ENCODE results near the gene ACTL10.

- TF ChIP-seq CTCF (IDR thresholded peaks at IDR 0.05) (no peak), ZC3H11A (IDR thresholded peaks at IDR 0.05) (no peak), RAD21 (conservative IDR thresholded peaks at IDR 0.05 in 1 of 2, IDR thresholded peaks at IDR 0.05 in 1 of 2) (no peak), MAX (IDR thresholded peaks at IDR 0.05) (no peak), MAFK (IDR thresholded peaks at IDR 0.05; ENCODE audit: partially characterized antibody) (no peak), FOSL2 (IDR thresholded peaks at IDR 0.05) (no peak), FOSL2 (CRISPR knock-in tag; IDR thresholded peaks at IDR 0.05) (no peak), POLR2A (IDR thresholded peaks at IDR 0.05; ENCODE audit: low read length) (no peak), HDAC2 (IDR thresholded peaks at IDR 0.05) (no peak), BHLHE40 (IDR thresholded peaks at IDR 0.05; ENCODE audit: low read depth, low read length) (no peak), CHD4 (IDR thresholded peaks at IDR 0.05; ENCODE audit: borderline replicate concordance) (no peak)
These were observed 44.1 kb downstream of the ACTL10 start for GRCh38 chr20:33710681-33711445.

All from A549 (cell line).